HEK293 (cell line): ENCODE data around the gene KDM3B.

ENCODE experiments used
- CTCF ChIA-PET: fragments of 350-600 bp; formaldehyde crosslinking; extraction: SDS; loops from one replicate; lab custom pipeline; 2021; ENCODE audit warnings: antibody characterized with exemption; lab: Yijun Ruan, JAX
- POLR2A ChIA-PET: fragments of 300-600 bp; formaldehyde crosslinking; extraction: SDS; loops from one replicate; lab custom pipeline; 2020; ENCODE audit warnings: antibody characterized with exemption, inconsistent platforms; lab: Yijun Ruan, JAX
- H3K27ac ChIP-seq: fragments of 200-500 bp; sonication (Bioruptor generic); 2 replicates; pipeline ENCODE4 v1.5.1; 2014; ENCODE audit warnings: low read depth, low read length, control low read depth, inconsistent platforms; ENCODE audit errors: extremely low read depth
- H3K36me3 ChIP-seq, 2 experiments: fragments of 200-500 bp in 1 of 2; sonication (Bioruptor generic) in 1 of 2; 1 replicate in 1 of 2; 2 replicates in 1 of 2; pipeline ENCODE4 v1.5.1; 2014 to 2017; ENCODE audit warnings: inconsistent platforms in 2 of 2, low read length in 2 of 2; ENCODE audit not compliant: control insufficient read depth in 2 of 2, insufficient read depth in 1 of 2
- H3K4me1 ChIP-seq: fragments of 200-500 bp; sonication (Bioruptor generic); 2 replicates; pipeline ENCODE4 v1.5.1; 2014; ENCODE audit warnings: mild to moderate bottlenecking, low read length, inconsistent platforms; ENCODE audit not compliant: control insufficient read depth, insufficient read depth
- H3K4me3 ChIP-seq: 2 replicates; pipeline ENCODE4 v1.5.1; 2011; ENCODE audit warnings: low read depth, mild to moderate bottlenecking, control low read depth, low read length, moderate library complexity
- H3K9me3 ChIP-seq: fragments of 200-500 bp; sonication (Bioruptor generic); 2 replicates; pipeline ENCODE4 v1.5.1; 2014; ENCODE audit warnings: low read depth, low read length, inconsistent platforms; ENCODE audit not compliant: control insufficient read depth, insufficient read depth
- AEBP2 ChIP-seq: fragments of 450-650 bp; formaldehyde crosslinking; IDR thresholded peaks from 2 replicates; pipeline ENCODE4 v1.5.1; 2016; ENCODE audit warnings: missing biosample characterization, missing genetic modification characterization, borderline replicate concordance
- GFI1B ChIP-seq: fragments of 450-650 bp; formaldehyde crosslinking; IDR thresholded peaks from 2 replicates; pipeline ENCODE4 v1.5.1; 2016; ENCODE audit warnings: missing biosample characterization, missing genetic modification characterization
- GLI4 ChIP-seq: fragments of 450-650 bp; formaldehyde crosslinking; IDR thresholded peaks from 2 replicates; pipeline ENCODE4 v1.5.1; 2016; ENCODE audit warnings: missing biosample characterization, missing genetic modification characterization
- IKZF3 ChIP-seq: fragments of 450-650 bp; IDR thresholded peaks from 2 replicates; pipeline ENCODE4 v1.5.0; 2018; ENCODE audit warnings: missing biosample characterization, mild to moderate bottlenecking, missing genetic modification characterization, moderate library complexity
- KLF7 ChIP-seq: fragments of 450-650 bp; formaldehyde crosslinking; IDR thresholded peaks from 2 replicates; pipeline ENCODE4 v1.5.1; 2016; ENCODE audit warnings: missing biosample characterization, missing genetic modification characterization, borderline replicate concordance
- YY2 ChIP-seq: fragments of 450-650 bp; formaldehyde crosslinking; IDR thresholded peaks from 2 replicates; pipeline ENCODE4 v1.5.1; 2016; ENCODE audit warnings: missing biosample characterization, missing genetic modification characterization
- ZFHX2 ChIP-seq: fragments of 450-650 bp; formaldehyde crosslinking; conservative IDR thresholded peaks from 2 replicates; pipeline ENCODE4 v1.5.1; 2016; ENCODE audit warnings: missing biosample characterization, missing genetic modification characterization
- ZFP69B ChIP-seq: fragments of 450-650 bp; formaldehyde crosslinking; IDR thresholded peaks from 2 replicates; pipeline ENCODE4 v1.5.1; 2016; ENCODE audit warnings: missing biosample characterization, missing genetic modification characterization
- ZNF223 ChIP-seq: fragments of 450-650 bp; formaldehyde crosslinking; IDR thresholded peaks from 2 replicates; pipeline ENCODE4 v1.5.1; 2016; ENCODE audit warnings: missing biosample characterization, missing genetic modification characterization
- ZNF23 ChIP-seq: fragments of 450-650 bp; formaldehyde crosslinking; IDR thresholded peaks from 2 replicates; pipeline ENCODE4 v1.5.1; 2016; ENCODE audit warnings: missing biosample characterization, missing genetic modification characterization, borderline replicate concordance
- ZNF280C ChIP-seq: fragments of 450-650 bp; formaldehyde crosslinking; IDR thresholded peaks from 2 replicates; pipeline ENCODE4 v1.5.1; 2016; ENCODE audit warnings: missing biosample characterization, missing genetic modification characterization
- ZNF324 ChIP-seq: fragments of 450-650 bp; formaldehyde crosslinking; IDR thresholded peaks from 2 replicates; pipeline ENCODE4 v1.5.1; 2016; ENCODE audit warnings: missing biosample characterization, missing genetic modification characterization
- ZNF366 ChIP-seq: fragments of 450-650 bp; formaldehyde crosslinking; conservative IDR thresholded peaks from 2 replicates; pipeline ENCODE4 v1.5.1; 2016; ENCODE audit warnings: missing biosample characterization, missing genetic modification characterization
- ZNF37A ChIP-seq: fragments of 450-650 bp; IDR thresholded peaks from 2 replicates; pipeline ENCODE4 v1.5.1; 2018; ENCODE audit warnings: missing biosample characterization, missing genetic modification characterization
- ZNF394 ChIP-seq: fragments of 450-650 bp; formaldehyde crosslinking; IDR thresholded peaks from 2 replicates; pipeline ENCODE4 v1.5.1; 2016; ENCODE audit warnings: missing biosample characterization, missing genetic modification characterization, mild to moderate bottlenecking, moderate library complexity, borderline replicate concordance
- ZNF416 ChIP-seq: fragments of 450-650 bp; formaldehyde crosslinking; IDR thresholded peaks from 2 replicates; pipeline ENCODE4 v1.5.1; 2016; ENCODE audit warnings: missing biosample characterization, missing genetic modification characterization
- ZNF433 ChIP-seq: fragments of 450-650 bp; formaldehyde crosslinking; IDR thresholded peaks from 2 replicates; pipeline ENCODE4 v1.5.1; 2016; ENCODE audit warnings: missing biosample characterization, missing genetic modification characterization, low read depth
- ZNF449 ChIP-seq: fragments of 450-650 bp; formaldehyde crosslinking; IDR thresholded peaks from 2 replicates; pipeline ENCODE4 v1.5.1; 2017; ENCODE audit warnings: missing biosample characterization, mild to moderate bottlenecking, missing genetic modification characterization, moderate library complexity
- ZNF514 ChIP-seq: fragments of 450-650 bp; formaldehyde crosslinking; IDR thresholded peaks from 2 replicates; pipeline ENCODE4 v1.5.1; 2016; ENCODE audit warnings: missing biosample characterization, missing genetic modification characterization
- ZNF529 ChIP-seq: fragments of 450-650 bp; formaldehyde crosslinking; IDR thresholded peaks from 2 replicates; pipeline ENCODE4 v1.5.1; 2017; ENCODE audit warnings: missing genetic modification characterization, missing biosample characterization; ENCODE audit not compliant: insufficient replicate concordance
- ZNF555 ChIP-seq: fragments of 450-650 bp; formaldehyde crosslinking; conservative IDR thresholded peaks from 2 replicates; pipeline ENCODE4 v1.5.1; 2017; ENCODE audit warnings: missing biosample characterization, mild to moderate bottlenecking, missing genetic modification characterization, inconsistent platforms
- ZNF571 ChIP-seq: fragments of 450-650 bp; formaldehyde crosslinking; IDR thresholded peaks from 2 replicates; pipeline ENCODE4 v1.5.0; 2017; ENCODE audit warnings: missing biosample characterization, missing genetic modification characterization
- ZNF596 ChIP-seq: fragments of 450-650 bp; IDR thresholded peaks from 2 replicates; pipeline ENCODE4 v1.5.0; 2018; ENCODE audit warnings: missing biosample characterization, mild to moderate bottlenecking, missing genetic modification characterization, moderate library complexity
- ZNF654 ChIP-seq: fragments of 450-650 bp; formaldehyde crosslinking; IDR thresholded peaks from 2 replicates; pipeline ENCODE4 v1.5.1; 2016; ENCODE audit warnings: low read depth, missing biosample characterization, missing genetic modification characterization
- ZNF707 ChIP-seq: fragments of 450-650 bp; formaldehyde crosslinking; IDR thresholded peaks from 2 replicates; pipeline ENCODE4 v1.5.1; 2016; ENCODE audit warnings: missing biosample characterization, missing genetic modification characterization
- ZSCAN30 ChIP-seq: fragments of 450-650 bp; IDR thresholded peaks from 2 replicates; pipeline ENCODE4 v1.5.1; 2018; ENCODE audit warnings: missing biosample characterization, mild to moderate bottlenecking, missing genetic modification characterization, moderate library complexity
- TF ChIP-seq, protein P1 (sequence below): fragments of 450-650 bp; formaldehyde crosslinking; IDR thresholded peaks from 2 replicates; pipeline ENCODE4 v1.5.1; 2017; ENCODE audit warnings: missing biosample characterization, missing genetic modification characterization
- TF ChIP-seq, protein P2 (sequence below): fragments of 450-650 bp; formaldehyde crosslinking; IDR thresholded peaks from 2 replicates; pipeline ENCODE4 v1.5.1; 2017; ENCODE audit warnings: missing biosample characterization, missing genetic modification characterization

The KDM3B gene

GRCh38 chr5:138385660-138386059, 33.2 kb downstream of the KDM3B start (continued):
- TF ChIP-seq, protein P1, sequence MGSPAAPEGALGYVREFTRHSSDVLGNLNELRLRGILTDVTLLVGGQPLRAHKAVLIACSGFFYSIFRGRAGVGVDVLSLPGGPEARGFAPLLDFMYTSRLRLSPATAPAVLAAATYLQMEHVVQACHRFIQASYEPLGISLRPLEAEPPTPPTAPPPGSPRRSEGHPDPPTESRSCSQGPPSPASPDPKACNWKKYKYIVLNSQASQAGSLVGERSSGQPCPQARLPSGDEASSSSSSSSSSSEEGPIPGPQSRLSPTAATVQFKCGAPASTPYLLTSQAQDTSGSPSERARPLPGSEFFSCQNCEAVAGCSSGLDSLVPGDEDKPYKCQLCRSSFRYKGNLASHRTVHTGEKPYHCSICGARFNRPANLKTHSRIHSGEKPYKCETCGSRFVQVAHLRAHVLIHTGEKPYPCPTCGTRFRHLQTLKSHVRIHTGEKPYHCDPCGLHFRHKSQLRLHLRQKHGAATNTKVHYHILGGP: no peak

DNA sequence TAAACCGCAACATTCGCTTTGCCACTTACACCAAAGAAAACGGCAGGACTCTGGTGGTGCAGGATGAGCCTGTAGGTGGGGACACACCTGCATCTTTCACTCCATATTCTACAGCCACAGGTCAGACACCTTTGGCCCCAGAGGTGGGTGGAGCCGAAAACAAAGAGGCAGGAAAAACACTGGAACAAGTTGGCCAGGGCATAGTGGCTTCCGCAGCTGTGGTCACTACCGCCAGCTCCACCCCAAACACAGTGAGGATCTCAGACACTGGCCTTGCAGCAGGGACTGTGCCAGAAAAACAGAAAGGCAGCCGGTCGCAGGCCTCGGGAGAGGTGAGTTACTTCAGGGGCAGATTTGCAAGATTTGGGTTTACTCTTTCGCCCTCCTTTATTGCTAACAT, 33.8 kb downstream of the KDM3B start:
- H3K4me3 ChIP-seq: no peak overlapping the region
- TF ChIP-seq GFI1B: no peak
- no peak for TF ChIP-seq ZNF394 (tag by site-specific recombination)
- no peak for TF ChIP-seq ZFHX2 (tag by site-specific recombination)
- no peak for TF ChIP-seq ZNF596 (tag by site-specific recombination)
- no peak for TF ChIP-seq ZNF555 (tag by site-specific recombination)
- TF ChIP-seq ZNF223: no peak
- no peak for TF ChIP-seq GLI4 (tag by site-specific recombination)
- no peak for TF ChIP-seq KLF7 (tag by site-specific recombination)
- TF ChIP-seq ZNF37A (tag by site-specific recombination): no peak
- TF ChIP-seq, all 188 proteins: peak for 0
- Histone ChIP-seq H3K27ac (no peak overlapping the region), H3K36me3 (peaks cover 32 to 65% of the 10 kb centered on the region in 2 experiments), H3K4me1 (no peaks in the 10 kb centered on the region), H3K9me3 (no peaks in the 10 kb centered on the region)
- CTCF ChIA-PET: interaction anchor here (1.2 kb wide), 1 partner anchor 9 kb away, joined by 3 read pairs; no protein-coding TSS in a partner anchor
- POLR2A ChIA-PET: no interaction called here

DNA sequence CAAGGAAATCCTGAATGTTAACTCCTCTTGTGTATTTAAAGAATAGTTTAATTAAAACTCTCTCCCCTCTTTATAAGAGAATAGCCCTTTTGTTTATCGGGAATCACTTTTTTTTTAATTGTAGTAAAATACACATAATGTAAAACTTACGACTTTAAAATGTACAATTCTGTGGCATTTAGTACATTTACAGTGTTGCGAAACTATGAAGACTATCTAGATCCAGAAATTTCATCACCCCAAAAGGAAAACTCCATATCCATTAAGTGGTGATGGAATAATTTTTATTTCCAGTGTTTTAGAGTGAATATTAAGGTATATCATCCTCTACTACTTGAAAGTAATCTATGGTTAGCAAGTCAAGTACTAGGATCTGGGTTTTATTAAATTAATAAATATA, 36.8 kb downstream of the KDM3B start:
- Histone ChIP-seq H3K36me3 (peaks cover 31 to 73% of the 10 kb centered on the region in 2 experiments), H3K4me3 (no peak overlapping the region), H3K9me3 (no peaks in the 10 kb centered on the region), H3K4me1 (no peaks in the 10 kb centered on the region), H3K27ac (no peak overlapping the region)
- POLR2A ChIA-PET: no interaction called here
- CTCF ChIA-PET: no interaction called here
- TF ChIP-seq ZNF707 (tag by site-specific recombination): no peak
- TF ChIP-seq ZNF433: no peak
- no peak for TF ChIP-seq ZNF416 (tag by site-specific recombination)
- TF ChIP-seq ZNF654 (tag by site-specific recombination): no peak
- TF ChIP-seq ZNF324 (tag by site-specific recombination): no peak
- no peak for TF ChIP-seq ZNF366
- no peak for TF ChIP-seq ZSCAN30 (tag by site-specific recombination)
- no peak for TF ChIP-seq ZNF23 (tag by site-specific recombination)
- TF ChIP-seq YY2 (tag by site-specific recombination): no peak
- no peak for TF ChIP-seq ZNF571 (tag by site-specific recombination)
- TF ChIP-seq, protein P2, sequence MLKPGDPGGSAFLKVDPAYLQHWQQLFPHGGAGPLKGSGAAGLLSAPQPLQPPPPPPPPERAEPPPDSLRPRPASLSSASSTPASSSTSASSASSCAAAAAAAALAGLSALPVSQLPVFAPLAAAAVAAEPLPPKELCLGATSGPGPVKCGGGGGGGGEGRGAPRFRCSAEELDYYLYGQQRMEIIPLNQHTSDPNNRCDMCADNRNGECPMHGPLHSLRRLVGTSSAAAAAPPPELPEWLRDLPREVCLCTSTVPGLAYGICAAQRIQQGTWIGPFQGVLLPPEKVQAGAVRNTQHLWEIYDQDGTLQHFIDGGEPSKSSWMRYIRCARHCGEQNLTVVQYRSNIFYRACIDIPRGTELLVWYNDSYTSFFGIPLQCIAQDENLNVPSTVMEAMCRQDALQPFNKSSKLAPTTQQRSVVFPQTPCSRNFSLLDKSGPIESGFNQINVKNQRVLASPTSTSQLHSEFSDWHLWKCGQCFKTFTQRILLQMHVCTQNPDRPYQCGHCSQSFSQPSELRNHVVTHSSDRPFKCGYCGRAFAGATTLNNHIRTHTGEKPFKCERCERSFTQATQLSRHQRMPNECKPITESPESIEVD (tag by site-specific recombination): no peak
- TF ChIP-seq AEBP2 (tag by site-specific recombination): no peak
- TF ChIP-seq ZNF449 (tag by site-specific recombination): no peak
- TF ChIP-seq ZFP69B: no peak
- no peak for TF ChIP-seq ZNF529 (tag by site-specific recombination)
- no peak for TF ChIP-seq IKZF3 (tag by site-specific recombination)
- TF ChIP-seq ZNF514: no peak
- TF ChIP-seq ZNF280C: no peak
